ENCODE results near the gene OR13C5. TPM values are rescaled to one million over a fixed set of nuclear protein-coding genes. Genes with fewer than 3 reads are reported as not detected.

Gene OR13C5
- total RNA-seq, 1 donor from 2014 or later = not detected

DNA sequence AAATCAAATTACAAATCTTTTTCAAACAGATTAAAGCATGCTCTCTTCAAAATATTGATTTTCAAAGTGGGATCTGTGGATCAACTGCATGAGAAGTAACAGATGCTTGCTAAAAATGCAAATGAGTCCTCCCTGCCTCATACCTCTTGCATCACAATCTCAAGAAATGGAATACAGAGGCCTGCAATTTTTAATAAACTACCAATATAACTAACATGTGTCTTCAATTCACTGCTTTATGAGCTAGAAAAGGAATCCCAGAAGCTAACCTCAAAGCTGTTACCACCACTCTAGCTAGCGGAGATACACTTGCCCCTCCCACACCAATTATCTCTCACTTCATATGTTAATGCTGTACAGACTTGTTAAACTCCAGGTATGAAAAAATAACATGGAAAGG lies 9.6 kb downstream of the OR13C5 start:
- Mint-ChIP-seq H3K27ac (no peak overlapping the region), H3K9me3 (ENCODE audit: low read depth) (peaks cover 10% of the 10 kb centered on the region), H3K27me3 (no peaks in the 10 kb centered on the region), H3K4me3 (ENCODE audit: low read depth) (no peak overlapping the region), H3K36me3 (ENCODE audit: insufficient read depth) (no peaks in the 10 kb centered on the region), H3K4me1 (ENCODE audit: low read depth) (no peaks in the 10 kb centered on the region)
- TF ChIP-seq, protein P1, sequence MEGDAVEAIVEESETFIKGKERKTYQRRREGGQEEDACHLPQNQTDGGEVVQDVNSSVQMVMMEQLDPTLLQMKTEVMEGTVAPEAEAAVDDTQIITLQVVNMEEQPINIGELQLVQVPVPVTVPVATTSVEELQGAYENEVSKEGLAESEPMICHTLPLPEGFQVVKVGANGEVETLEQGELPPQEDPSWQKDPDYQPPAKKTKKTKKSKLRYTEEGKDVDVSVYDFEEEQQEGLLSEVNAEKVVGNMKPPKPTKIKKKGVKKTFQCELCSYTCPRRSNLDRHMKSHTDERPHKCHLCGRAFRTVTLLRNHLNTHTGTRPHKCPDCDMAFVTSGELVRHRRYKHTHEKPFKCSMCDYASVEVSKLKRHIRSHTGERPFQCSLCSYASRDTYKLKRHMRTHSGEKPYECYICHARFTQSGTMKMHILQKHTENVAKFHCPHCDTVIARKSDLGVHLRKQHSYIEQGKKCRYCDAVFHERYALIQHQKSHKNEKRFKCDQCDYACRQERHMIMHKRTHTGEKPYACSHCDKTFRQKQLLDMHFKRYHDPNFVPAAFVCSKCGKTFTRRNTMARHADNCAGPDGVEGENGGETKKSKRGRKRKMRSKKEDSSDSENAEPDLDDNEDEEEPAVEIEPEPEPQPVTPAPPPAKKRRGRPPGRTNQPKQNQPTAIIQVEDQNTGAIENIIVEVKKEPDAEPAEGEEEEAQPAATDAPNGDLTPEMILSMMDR (IDR thresholded peaks at IDR 0.05; ENCODE audit: unreplicated experiment) = no peak
- no peak for DNase-seq (ENCODE audit: low spot score, unreplicated experiment)

DNA sequence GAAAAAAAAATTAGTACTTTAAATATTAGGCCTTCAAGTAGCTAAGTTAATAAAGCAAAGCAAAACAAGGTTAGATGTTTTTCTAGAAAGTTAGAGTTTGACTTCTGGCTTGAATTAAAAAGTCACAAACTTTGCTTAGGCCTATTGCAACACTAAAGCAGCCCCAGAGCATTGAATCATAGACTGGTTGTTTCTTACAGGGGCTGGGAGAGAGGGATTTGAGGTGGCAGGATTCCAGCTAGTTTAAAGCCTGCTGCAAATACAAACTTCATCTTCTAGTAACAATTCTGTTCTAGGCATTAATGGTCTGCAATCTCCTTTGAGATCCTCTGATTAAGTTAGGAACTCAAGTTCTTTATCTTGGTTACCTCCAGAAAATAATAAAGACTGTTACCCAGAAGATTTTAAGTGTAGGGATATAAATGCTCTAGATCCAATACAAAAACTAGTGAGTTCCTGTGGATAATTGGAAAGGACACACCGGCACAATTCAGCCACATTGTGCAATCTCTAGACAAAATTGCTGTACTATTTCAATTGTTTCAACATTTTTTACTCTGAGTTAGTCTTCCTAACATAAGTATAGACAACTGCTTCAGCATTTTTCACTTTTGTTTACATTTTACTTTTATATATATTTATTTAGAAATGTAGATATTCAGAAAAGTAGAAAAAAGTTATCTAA lies 12.6 kb downstream of the OR13C5 start:
- H3K27ac Mint-ChIP-seq = no peak overlapping the region
- TF ChIP-seq, protein P1 (IDR thresholded peaks at IDR 0.05; ENCODE audit: unreplicated experiment) = no peak
- no peak overlapping the region for H3K4me3 Mint-ChIP-seq (ENCODE audit: low read depth)
- H3K27me3 Mint-ChIP-seq = no peaks in the 10 kb centered on the region
- H3K36me3 Mint-ChIP-seq (ENCODE audit: insufficient read depth) = no peaks in the 10 kb centered on the region
- H3K9me3 Mint-ChIP-seq (ENCODE audit: low read depth) = no peaks in the 10 kb centered on the region
- no peaks in the 10 kb centered on the region for H3K4me1 Mint-ChIP-seq (ENCODE audit: low read depth)
- DNase-seq (ENCODE audit: low spot score, unreplicated experiment) = no peak

DNA sequence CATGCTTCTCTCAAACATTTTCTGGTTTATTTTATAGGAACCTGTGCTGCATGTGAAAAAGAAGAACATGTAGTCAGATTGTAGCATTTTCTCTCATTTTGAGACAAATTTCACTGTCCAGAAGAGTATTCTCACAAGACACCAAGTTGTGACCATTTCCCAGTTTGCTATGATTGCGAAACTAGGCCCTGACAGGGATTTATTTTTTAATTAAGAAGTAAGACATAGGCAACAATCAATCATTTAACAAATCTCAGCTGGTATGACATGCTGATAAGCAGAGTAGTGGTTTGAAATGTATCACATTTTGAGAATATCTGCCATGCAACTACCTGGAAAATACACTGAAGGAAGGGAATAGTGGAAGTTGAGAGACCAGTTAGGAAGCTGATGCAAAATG lies 18.7 kb downstream of the OR13C5 start:
- Mint-ChIP-seq H3K4me3 (ENCODE audit: low read depth) (no peak overlapping the region), H3K4me1 (ENCODE audit: low read depth) (no peaks in the 10 kb centered on the region), H3K36me3 (ENCODE audit: insufficient read depth) (no peaks in the 10 kb centered on the region), H3K9me3 (ENCODE audit: low read depth) (no peaks in the 10 kb centered on the region), H3K27me3 (no peaks in the 10 kb centered on the region), H3K27ac (no peak overlapping the region)
- DNase-seq (ENCODE audit: low spot score, unreplicated experiment) = no peak
- TF ChIP-seq, protein P1 (IDR thresholded peaks at IDR 0.05; ENCODE audit: unreplicated experiment) = no peak

DNA sequence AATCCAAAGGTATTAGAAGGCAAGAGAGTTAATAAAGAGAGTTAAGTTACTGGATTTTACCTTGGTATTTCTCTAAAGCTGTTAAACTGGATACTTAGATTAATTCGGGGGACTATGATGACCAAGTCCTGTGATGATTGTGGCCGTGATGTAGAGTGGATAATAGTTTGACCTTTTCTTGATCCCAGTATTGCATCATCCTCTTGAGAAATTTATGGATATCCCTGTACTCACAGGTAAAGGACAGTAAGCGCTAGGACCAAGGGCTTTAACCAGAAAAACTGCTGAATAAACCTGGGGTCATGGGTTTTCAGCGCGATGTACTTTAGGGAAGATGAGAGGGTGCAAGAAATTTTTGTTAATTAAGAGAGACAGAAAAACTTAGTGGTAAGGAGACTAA lies 21.9 kb downstream of the OR13C5 start:
- H3K36me3 Mint-ChIP-seq (ENCODE audit: insufficient read depth) = no peaks in the 10 kb centered on the region
- DNase-seq (ENCODE audit: low spot score, unreplicated experiment) = no peak
- peaks cover 16% of the 10 kb centered on the region for H3K9me3 Mint-ChIP-seq (ENCODE audit: low read depth)
- no peak overlapping the region for H3K27ac Mint-ChIP-seq
- H3K27me3 Mint-ChIP-seq = no peaks in the 10 kb centered on the region
- TF ChIP-seq, protein P1 (IDR thresholded peaks at IDR 0.05; ENCODE audit: unreplicated experiment) = no peak
- H3K4me1 Mint-ChIP-seq (ENCODE audit: low read depth) = no peaks in the 10 kb centered on the region
- no peak overlapping the region for H3K4me3 Mint-ChIP-seq (ENCODE audit: low read depth)

DNA sequence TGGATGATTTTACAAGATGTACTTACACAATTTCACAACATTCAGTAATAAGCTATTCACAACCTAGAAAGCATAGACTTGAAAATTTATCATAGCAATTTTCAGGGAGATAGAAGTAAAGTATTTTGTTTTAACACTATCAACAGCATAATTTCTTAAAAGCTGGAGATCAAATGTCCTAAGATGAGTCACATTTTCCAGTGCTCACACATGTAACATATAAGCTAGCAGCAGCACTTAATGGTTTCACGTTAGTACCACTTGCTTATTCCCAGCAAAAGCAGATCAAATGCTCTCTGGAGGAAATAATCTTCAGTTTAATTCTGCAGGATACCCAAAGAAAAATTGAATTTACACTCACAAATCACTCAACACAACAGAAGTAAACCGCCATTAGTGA lies 23.8 kb downstream of the OR13C5 start:
- no peak overlapping the region for H3K27ac Mint-ChIP-seq
- TF ChIP-seq, protein P1 (IDR thresholded peaks at IDR 0.05; ENCODE audit: unreplicated experiment) = no peak
- no peaks in the 10 kb centered on the region for H3K36me3 Mint-ChIP-seq (ENCODE audit: insufficient read depth)
- H3K9me3 Mint-ChIP-seq (ENCODE audit: low read depth) = peaks cover 25% of the 10 kb centered on the region
- no peak overlapping the region for H3K4me3 Mint-ChIP-seq (ENCODE audit: low read depth)
- DNase-seq (ENCODE audit: low spot score, unreplicated experiment) = no peak
- H3K27me3 Mint-ChIP-seq = no peaks in the 10 kb centered on the region
- H3K4me1 Mint-ChIP-seq (ENCODE audit: low read depth) = no peaks in the 10 kb centered on the region

Measured in progenitor cell of endocrine pancreas (in vitro differentiated cells).